ENCODE results near the gene RASGEF1B.

DNA sequence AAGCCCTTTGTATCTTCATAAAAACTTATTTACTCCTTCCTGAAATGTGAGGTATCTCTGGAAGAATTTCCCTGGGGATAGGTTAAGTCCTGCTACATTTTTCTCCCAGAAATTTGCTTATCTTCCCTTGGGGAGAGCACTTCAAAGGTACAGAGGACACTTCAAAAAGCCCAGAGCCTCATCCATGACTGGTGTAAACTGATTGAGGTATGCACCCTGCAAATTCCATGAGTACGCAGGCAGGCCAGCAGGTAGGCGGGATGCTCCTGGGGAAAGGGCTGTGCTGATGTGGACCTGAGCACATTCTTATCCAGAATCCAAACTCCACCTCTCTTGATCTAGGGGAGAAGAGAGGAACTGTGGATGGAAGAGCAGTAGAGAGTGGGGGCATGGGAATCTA lies 26.3 kb upstream of the RASGEF1B start:
- TF ChIP-seq, protein P1, sequence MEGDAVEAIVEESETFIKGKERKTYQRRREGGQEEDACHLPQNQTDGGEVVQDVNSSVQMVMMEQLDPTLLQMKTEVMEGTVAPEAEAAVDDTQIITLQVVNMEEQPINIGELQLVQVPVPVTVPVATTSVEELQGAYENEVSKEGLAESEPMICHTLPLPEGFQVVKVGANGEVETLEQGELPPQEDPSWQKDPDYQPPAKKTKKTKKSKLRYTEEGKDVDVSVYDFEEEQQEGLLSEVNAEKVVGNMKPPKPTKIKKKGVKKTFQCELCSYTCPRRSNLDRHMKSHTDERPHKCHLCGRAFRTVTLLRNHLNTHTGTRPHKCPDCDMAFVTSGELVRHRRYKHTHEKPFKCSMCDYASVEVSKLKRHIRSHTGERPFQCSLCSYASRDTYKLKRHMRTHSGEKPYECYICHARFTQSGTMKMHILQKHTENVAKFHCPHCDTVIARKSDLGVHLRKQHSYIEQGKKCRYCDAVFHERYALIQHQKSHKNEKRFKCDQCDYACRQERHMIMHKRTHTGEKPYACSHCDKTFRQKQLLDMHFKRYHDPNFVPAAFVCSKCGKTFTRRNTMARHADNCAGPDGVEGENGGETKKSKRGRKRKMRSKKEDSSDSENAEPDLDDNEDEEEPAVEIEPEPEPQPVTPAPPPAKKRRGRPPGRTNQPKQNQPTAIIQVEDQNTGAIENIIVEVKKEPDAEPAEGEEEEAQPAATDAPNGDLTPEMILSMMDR (IDR thresholded peaks at IDR 0.05), result no peak
- TF ChIP-seq EP300 (IDR thresholded peaks at IDR 0.05), result no peak
- TF ChIP-seq POLR2A (IDR thresholded peaks at IDR 0.05), result no peak

All from gastroesophageal sphincter (tissue), 3 donors.